ENCODE data around the gene PPP2R2B.
"Not testable (repeated sequence)": the region's sequence is repeated elsewhere in the genome, so short reads cannot be mapped to it uniquely, and the experiment has no call there.

The PPP2R2B gene

GRCh38 chr5:146748533-146748932, 130.0 kb downstream of the PPP2R2B start:
- Histone ChIP-seq H3K4me3 (ENCODE audit: insufficient read length, low read depth) (no peak overlapping the region), H3K36me3 (ENCODE audit: insufficient read depth, insufficient read length, low read length) (no peaks in the 10 kb centered on the region), H3K4me1 (ENCODE audit: insufficient read depth, insufficient read length) (no peaks in the 10 kb centered on the region), H3K9ac (ENCODE audit: insufficient read length, low read depth) (no peak overlapping the region), H3K27me3 (ENCODE audit: insufficient read depth, insufficient read length) (no peaks in the 10 kb centered on the region), H3K9me3 (ENCODE audit: insufficient read depth, low read length) (peaks cover 6% of the 10 kb centered on the region; the same call in 1 of the 2 replicates)
- TF ChIP-seq ZNF274 (IDR thresholded peaks at IDR 0.05; ENCODE audit: low read depth, low read length) (no peak), SUZ12 (IDR thresholded peaks at IDR 0.05; ENCODE audit: extremely low read depth, insufficient read depth, insufficient read length) (no peak), YY1 (IDR thresholded peaks at IDR 0.05; ENCODE audit: insufficient read depth, insufficient read length) (no peak)
- no peak for DNase-seq (ENCODE audit: low read depth, low spot score)

GRCh38 chr5:146745931-146746577, 132.5 kb downstream of the PPP2R2B start:
- Histone ChIP-seq H3K36me3 (ENCODE audit: insufficient read depth, insufficient read length, low read length) (no peaks in the 10 kb centered on the region), H3K9ac (ENCODE audit: insufficient read length, low read depth) (no peak overlapping the region), H3K27me3 (ENCODE audit: insufficient read depth, insufficient read length) (no peaks in the 10 kb centered on the region), H3K9me3 (ENCODE audit: insufficient read depth, low read length) (peaks cover 6% of the 10 kb centered on the region; the same call in 1 of the 2 replicates), H3K4me1 (ENCODE audit: insufficient read depth, insufficient read length) (no peaks in the 10 kb centered on the region), H3K4me3 (ENCODE audit: insufficient read length, low read depth) (no peak overlapping the region)
- TF ChIP-seq ZNF274 (IDR thresholded peaks at IDR 0.05; ENCODE audit: low read depth, low read length) (no peak), SUZ12 (IDR thresholded peaks at IDR 0.05; ENCODE audit: extremely low read depth, insufficient read depth, insufficient read length) (no peak), YY1 (IDR thresholded peaks at IDR 0.05; ENCODE audit: insufficient read depth, insufficient read length) (no peak)
- DNase-seq (ENCODE audit: low read depth, low spot score), result no peak

DNA sequence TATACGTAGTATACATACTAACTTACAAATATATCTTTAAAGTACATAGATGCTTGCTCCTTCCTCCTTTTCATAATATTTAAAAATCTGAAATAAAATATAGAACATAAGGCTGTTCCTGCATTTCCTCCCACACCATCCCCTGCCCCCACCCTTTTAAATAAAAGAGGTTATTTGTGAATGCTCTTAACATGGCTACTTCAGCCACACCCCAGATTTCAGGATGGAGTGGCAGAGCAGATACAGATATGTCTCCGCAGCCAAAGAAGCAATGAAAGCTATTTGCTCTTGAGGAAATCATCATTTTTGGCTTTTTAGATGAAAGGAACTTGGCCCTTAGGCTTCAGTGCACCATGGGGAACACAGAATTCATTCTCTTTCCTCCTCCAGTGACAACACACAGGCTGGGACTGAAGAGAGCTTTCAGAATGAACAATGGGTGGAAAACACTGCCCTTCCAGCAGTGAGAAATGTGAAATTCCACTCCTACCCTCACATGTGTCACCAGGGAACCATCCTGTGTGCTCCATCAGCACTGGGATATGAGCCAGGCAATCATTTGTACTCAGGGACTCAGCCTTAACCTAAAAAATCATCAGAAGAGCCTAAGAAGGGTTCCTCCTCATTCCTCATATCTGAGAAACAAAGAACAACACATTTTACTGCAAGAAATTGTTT, 134.3 kb downstream of the PPP2R2B start:
- H3K4me1 ChIP-seq (ENCODE audit: insufficient read depth, insufficient read length), result no peaks in the 10 kb centered on the region
- TF ChIP-seq YY1 (IDR thresholded peaks at IDR 0.05; ENCODE audit: insufficient read depth, insufficient read length) (no peak), SUZ12 (IDR thresholded peaks at IDR 0.05; ENCODE audit: extremely low read depth, insufficient read depth, insufficient read length) (no peak), ZNF274 (IDR thresholded peaks at IDR 0.05; ENCODE audit: low read depth, low read length) (no peak)

GRCh38 chr5:146734936-146735577, 143.5 kb downstream of the PPP2R2B start:
- H3K4me3 ChIP-seq (ENCODE audit: insufficient read length, low read depth), result no peak overlapping the region
- H3K27me3 ChIP-seq (ENCODE audit: insufficient read depth, insufficient read length), result no peaks in the 10 kb centered on the region
- no peak overlapping the region for H3K9ac ChIP-seq (ENCODE audit: insufficient read length, low read depth)
- peaks cover 16% of the 10 kb centered on the region; the same call in 1 of the 2 replicates for H3K9me3 ChIP-seq (ENCODE audit: insufficient read depth, low read length)
- DNase-seq (ENCODE audit: low read depth, low spot score), result no peak
- TF ChIP-seq SUZ12 (IDR thresholded peaks at IDR 0.05; ENCODE audit: extremely low read depth, insufficient read depth, insufficient read length) (no peak), YY1 (IDR thresholded peaks at IDR 0.05; ENCODE audit: insufficient read depth, insufficient read length) (no peak), ZNF274 (IDR thresholded peaks at IDR 0.05; ENCODE audit: low read depth, low read length) (no peak)
- H3K4me1 ChIP-seq (ENCODE audit: insufficient read depth, insufficient read length), result no peaks in the 10 kb centered on the region
- no peaks in the 10 kb centered on the region for H3K36me3 ChIP-seq (ENCODE audit: insufficient read depth, insufficient read length, low read length)

More for the DNA sequence above, 134.3 kb downstream of the PPP2R2B start:
- Histone ChIP-seq H3K27me3 (ENCODE audit: insufficient read depth, insufficient read length) (no peaks in the 10 kb centered on the region), H3K9me3 (ENCODE audit: insufficient read depth, low read length) (peaks cover 6% of the 10 kb centered on the region; the same call in 1 of the 2 replicates), H3K9ac (ENCODE audit: insufficient read length, low read depth) (no peak overlapping the region), H3K36me3 (ENCODE audit: insufficient read depth, insufficient read length, low read length) (no peaks in the 10 kb centered on the region), H3K4me3 (ENCODE audit: insufficient read length, low read depth) (no peak overlapping the region)
- no peak for DNase-seq (ENCODE audit: low read depth, low spot score)

DNA sequence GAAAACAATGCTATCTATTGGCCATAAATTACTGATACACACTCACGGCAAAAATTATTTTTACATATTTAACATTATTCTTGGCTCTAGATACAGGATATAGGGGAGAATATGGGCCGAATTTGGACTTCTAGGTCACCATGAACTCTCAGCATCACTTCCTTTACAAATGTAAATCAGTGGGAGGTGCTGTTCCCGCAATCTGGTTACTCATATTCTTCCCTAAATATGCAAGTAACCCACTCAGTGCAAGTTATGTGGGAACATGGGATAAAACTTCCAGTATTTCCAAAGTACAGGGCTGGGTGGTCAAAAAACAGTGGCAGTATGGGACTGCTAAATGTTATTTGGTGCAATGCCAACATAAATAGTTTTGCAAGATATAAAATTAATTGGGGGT, 145.6 kb downstream of the PPP2R2B start:
- H3K36me3 ChIP-seq (ENCODE audit: insufficient read depth, insufficient read length, low read length), result no peaks in the 10 kb centered on the region
- no peak for DNase-seq (ENCODE audit: low read depth, low spot score)
- TF ChIP-seq YY1 (IDR thresholded peaks at IDR 0.05; ENCODE audit: insufficient read depth, insufficient read length) (no peak), SUZ12 (IDR thresholded peaks at IDR 0.05; ENCODE audit: extremely low read depth, insufficient read depth, insufficient read length) (no peak), ZNF274 (IDR thresholded peaks at IDR 0.05; ENCODE audit: low read depth, low read length) (no peak)
- H3K9ac ChIP-seq (ENCODE audit: insufficient read length, low read depth), result no peak overlapping the region
- no peaks in the 10 kb centered on the region for H3K27me3 ChIP-seq (ENCODE audit: insufficient read depth, insufficient read length)
- H3K9me3 ChIP-seq (ENCODE audit: insufficient read depth, low read length), result peaks cover 24% of the 10 kb centered on the region; the same call in 1 of the 2 replicates
- no peak overlapping the region for H3K4me3 ChIP-seq (ENCODE audit: insufficient read length, low read depth)
- H3K4me1 ChIP-seq (ENCODE audit: insufficient read depth, insufficient read length), result no peaks in the 10 kb centered on the region

GRCh38 chr5:146731909-146732659, 146.5 kb downstream of the PPP2R2B start:
- TF ChIP-seq ZNF274 (IDR thresholded peaks at IDR 0.05; ENCODE audit: low read depth, low read length) (no peak), SUZ12 (IDR thresholded peaks at IDR 0.05; ENCODE audit: extremely low read depth, insufficient read depth, insufficient read length) (no peak), YY1 (IDR thresholded peaks at IDR 0.05; ENCODE audit: insufficient read depth, insufficient read length) (no peak)
- H3K9me3 ChIP-seq (ENCODE audit: insufficient read depth, low read length), result peaks cover 24% of the 10 kb centered on the region; the same call in 1 of the 2 replicates
- no peaks in the 10 kb centered on the region for H3K4me1 ChIP-seq (ENCODE audit: insufficient read depth, insufficient read length)
- H3K27me3 ChIP-seq (ENCODE audit: insufficient read depth, insufficient read length), result no peaks in the 10 kb centered on the region
- H3K36me3 ChIP-seq (ENCODE audit: insufficient read depth, insufficient read length, low read length), result no peaks in the 10 kb centered on the region
- DNase-seq (ENCODE audit: low read depth, low spot score), result peak; percentile 8
- H3K4me3 ChIP-seq (ENCODE audit: insufficient read length, low read depth), result no peak overlapping the region
- no peak overlapping the region for H3K9ac ChIP-seq (ENCODE audit: insufficient read length, low read depth)

GRCh38 chr5:146728746-146729145, 149.8 kb downstream of the PPP2R2B start:
- not testable (repeated sequence) for H3K9ac ChIP-seq (ENCODE audit: insufficient read length, low read depth); H3K4me3 ChIP-seq (ENCODE audit: insufficient read length, low read depth); H3K27me3 ChIP-seq (ENCODE audit: insufficient read depth, insufficient read length); H3K4me1 ChIP-seq (ENCODE audit: insufficient read depth, insufficient read length); DNase-seq (ENCODE audit: low read depth, low spot score); H3K36me3 ChIP-seq (ENCODE audit: insufficient read depth, insufficient read length, low read length)
- H3K9me3 ChIP-seq (ENCODE audit: insufficient read depth, low read length), result peaks cover 24% of the 10 kb centered on the region; the same call in 1 of the 2 replicates

All from NT2/D1 (cell line).